Effector CD8-positive, alpha-beta T cell (primary cell): ENCODE data around the gene TAPT1.

Source experiments
- DNase-seq: peaks from one replicate; lab custom pipeline; 2025; lab: John Stamatoyannopoulos, UW

The TAPT1 gene

GRCh38 chr4:16248605-16249004, 22.3 kb upstream of the TAPT1 start:
- DNase-seq: no peak

- no peak for DNase-seq
Measured at GRCh38 chr4:16245241-16245640, 19.0 kb upstream of the TAPT1 start.

- DNase-seq: no peak
Measured at GRCh38 chr4:16243285-16243684, 17.0 kb upstream of the TAPT1 start.

GRCh38 chr4:16240300-16240699, 14.0 kb upstream of the TAPT1 start:
- no peak for DNase-seq

- no peak for DNase-seq
Measured at GRCh38 chr4:16239086-16239485, 12.8 kb upstream of the TAPT1 start.

- no peak for DNase-seq
Measured at GRCh38 chr4:16238327-16238726, 12.1 kb upstream of the TAPT1 start.

GRCh38 chr4:16237715-16238114, 11.4 kb upstream of the TAPT1 start:
- no peak for DNase-seq

GRCh38 chr4:16236402-16237023, 10.2 kb upstream of the TAPT1 start:
- DNase-seq: no peak

- no peak for DNase-seq
Measured at GRCh38 chr4:16235209-16235608, 8.9 kb upstream of the TAPT1 start.

- DNase-seq: no peak
Measured at GRCh38 chr4:16233569-16234177, 7.4 kb upstream of the TAPT1 start.

- no peak for DNase-seq
Measured at GRCh38 chr4:16231570-16232245, 5.4 kb upstream of the TAPT1 start.

GRCh38 chr4:16230308-16230707, 4.0 kb upstream of the TAPT1 start:
- no peak for DNase-seq

- no peak for DNase-seq
Measured at GRCh38 chr4:16229604-16230003, 3.3 kb upstream of the TAPT1 start.

- DNase-seq: no peak
Measured at GRCh38 chr4:16227462-16227868, 1.2 kb upstream of the TAPT1 start.

- no peak for DNase-seq
Measured at GRCh38 chr4:16226816-16227461, 668 bp upstream of the TAPT1 start.

GRCh38 chr4:16225167-16225862, 956 bp downstream of the TAPT1 start:
- no peak for DNase-seq

GRCh38 chr4:16224264-16225166, 1.8 kb downstream of the TAPT1 start:
- DNase-seq: no peak

- no peak for DNase-seq
Measured at GRCh38 chr4:16222957-16223527, 3.2 kb downstream of the TAPT1 start.

- DNase-seq: no peak
Measured at GRCh38 chr4:16218950-16219349, 7.3 kb downstream of the TAPT1 start.

- no peak for DNase-seq
Measured at GRCh38 chr4:16217300-16218051, 8.8 kb downstream of the TAPT1 start.
